GM12872 (cell line): ENCODE results near the gene LDLRAD3.
A peak's percentile ranks its signal among the peaks of the same experiment; 100 is the strongest.

Experiments
- TF ChIP-seq, protein P1 (sequence below): IDR thresholded peaks from 3 replicates; pipeline ENCODE4 v1.5.1; 2011; ENCODE audit warnings: low read depth, mild to moderate bottlenecking, low read length, moderate library complexity; ENCODE audit not compliant: insufficient read depth

Gene LDLRAD3

DNA sequence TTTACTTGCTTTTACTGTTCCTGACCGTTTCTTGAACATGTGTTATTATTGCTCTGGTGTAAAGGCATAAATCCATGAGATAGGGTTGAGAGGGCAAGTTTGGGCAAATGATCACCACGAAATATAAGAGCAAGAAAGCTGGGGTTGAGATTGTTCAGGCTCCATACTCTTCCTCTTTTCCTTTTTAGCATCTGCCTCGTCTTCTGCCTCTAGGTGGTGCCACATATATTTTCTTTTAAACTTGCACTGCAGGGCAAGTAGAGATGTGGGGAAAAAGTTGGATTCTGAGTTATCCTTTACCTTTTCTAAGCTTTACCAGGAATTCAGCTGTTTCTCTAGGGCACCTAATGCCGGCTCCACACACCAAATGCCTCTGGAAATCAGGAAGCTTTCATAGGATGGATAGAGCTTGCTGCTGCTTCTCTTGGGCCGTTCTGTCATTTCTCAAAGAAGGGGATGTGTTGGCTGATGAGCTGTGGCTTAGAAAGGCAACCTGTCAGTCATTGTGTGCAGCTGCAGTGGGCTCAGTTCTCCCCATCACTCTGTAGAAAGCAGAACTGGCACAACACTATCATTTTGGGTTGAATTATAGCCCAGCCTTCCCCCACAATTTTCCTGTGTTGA, 98.2 kb downstream of the LDLRAD3 start:
- TF ChIP-seq, protein P1, sequence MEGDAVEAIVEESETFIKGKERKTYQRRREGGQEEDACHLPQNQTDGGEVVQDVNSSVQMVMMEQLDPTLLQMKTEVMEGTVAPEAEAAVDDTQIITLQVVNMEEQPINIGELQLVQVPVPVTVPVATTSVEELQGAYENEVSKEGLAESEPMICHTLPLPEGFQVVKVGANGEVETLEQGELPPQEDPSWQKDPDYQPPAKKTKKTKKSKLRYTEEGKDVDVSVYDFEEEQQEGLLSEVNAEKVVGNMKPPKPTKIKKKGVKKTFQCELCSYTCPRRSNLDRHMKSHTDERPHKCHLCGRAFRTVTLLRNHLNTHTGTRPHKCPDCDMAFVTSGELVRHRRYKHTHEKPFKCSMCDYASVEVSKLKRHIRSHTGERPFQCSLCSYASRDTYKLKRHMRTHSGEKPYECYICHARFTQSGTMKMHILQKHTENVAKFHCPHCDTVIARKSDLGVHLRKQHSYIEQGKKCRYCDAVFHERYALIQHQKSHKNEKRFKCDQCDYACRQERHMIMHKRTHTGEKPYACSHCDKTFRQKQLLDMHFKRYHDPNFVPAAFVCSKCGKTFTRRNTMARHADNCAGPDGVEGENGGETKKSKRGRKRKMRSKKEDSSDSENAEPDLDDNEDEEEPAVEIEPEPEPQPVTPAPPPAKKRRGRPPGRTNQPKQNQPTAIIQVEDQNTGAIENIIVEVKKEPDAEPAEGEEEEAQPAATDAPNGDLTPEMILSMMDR: peak; percentile 46

DNA sequence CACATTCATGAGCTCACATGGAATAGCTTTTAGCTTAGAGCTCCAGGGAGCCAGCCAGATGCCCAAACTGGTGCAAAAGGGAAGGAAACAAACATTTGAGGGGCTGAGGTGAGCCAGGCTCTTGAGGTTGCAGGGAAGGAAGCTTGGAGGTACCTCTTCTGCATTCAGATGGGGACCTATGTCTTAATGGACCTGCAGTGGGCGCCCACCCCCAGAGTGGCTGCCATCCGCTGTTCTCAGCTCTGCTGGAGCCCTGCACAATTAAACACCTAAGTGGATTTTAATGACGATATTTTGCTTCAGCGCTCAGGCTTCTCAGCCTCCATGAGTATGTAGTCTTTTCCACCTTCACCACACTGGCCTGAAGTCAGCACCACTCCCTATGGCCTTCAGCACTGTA, 100.8 kb downstream of the LDLRAD3 start:
- TF ChIP-seq, protein P1: no peak

DNA sequence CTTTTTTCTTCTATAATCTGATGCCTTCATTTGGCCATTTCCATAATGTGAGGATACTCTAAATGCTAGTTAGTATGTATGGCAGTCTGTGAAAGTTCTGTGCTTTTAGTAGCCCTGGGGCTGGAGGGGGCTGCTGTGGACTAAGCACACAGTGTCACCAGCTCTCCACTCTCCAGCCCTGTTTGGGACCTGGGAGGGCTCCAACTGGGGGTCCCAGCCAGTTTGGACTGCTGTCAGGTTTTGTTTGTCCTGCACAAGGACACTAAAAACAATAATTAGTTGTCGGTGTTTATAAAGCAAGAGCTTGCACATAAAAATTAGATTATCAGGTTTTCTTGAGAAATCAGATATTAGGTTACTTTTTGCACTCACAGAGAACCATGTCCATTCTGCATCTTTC, 103.1 kb downstream of the LDLRAD3 start:
- TF ChIP-seq, protein P1: no peak

DNA sequence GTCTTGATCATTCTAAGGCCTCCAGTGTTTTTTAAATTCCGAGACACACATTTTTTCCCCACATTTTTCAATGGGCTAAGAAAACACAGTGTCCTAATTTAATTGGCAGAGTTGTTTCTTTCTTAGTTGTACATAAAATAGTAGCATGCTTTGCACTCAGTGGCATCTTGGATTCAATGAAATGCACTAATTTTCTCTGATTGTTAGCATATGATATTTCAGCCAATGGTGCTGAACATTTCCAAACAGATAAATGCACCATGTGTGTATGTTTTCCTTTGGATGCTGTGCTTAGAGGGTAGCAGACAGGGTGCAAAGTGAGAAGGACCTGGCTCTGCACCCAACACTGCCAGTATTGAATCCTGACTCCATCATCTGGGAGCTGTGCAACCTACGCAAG, 103.5 kb downstream of the LDLRAD3 start:
- TF ChIP-seq, protein P1: no peak

DNA sequence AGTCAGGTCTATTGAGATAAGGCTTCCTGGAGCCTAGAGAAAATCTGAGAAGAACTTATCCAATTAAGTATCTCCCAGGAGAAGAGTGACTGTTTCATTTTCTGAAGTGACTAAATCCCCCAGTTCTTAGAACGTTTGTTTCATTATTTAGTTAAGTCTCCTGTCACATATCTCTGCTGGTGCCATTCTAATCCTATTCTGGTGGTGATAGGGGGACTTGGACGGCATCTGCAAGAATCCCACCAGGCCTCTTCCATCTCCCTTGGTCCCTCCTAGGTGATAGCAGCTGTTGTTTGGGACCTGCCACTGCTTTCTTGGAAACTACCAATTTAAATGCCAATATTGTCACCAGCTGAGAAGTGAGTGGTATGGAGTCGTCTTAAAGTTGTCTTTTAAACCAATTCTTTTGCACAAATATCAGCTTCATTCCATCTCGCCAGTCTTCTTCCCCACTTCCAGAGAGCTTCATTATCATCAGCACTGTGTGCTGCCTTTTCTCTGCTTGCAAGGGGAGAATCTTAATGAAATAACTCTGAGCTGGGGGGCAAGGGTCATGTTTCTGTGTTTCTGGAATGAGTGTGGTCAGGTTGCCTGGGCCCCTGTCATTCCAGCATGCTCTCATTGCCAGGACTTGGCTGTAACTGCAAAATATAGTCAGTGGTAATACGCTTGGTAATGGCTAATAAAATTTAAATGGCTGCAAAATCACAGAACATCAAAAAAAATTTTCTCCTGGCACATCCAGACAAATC, 104.8 kb downstream of the LDLRAD3 start:
- TF ChIP-seq, protein P1: no peak

DNA sequence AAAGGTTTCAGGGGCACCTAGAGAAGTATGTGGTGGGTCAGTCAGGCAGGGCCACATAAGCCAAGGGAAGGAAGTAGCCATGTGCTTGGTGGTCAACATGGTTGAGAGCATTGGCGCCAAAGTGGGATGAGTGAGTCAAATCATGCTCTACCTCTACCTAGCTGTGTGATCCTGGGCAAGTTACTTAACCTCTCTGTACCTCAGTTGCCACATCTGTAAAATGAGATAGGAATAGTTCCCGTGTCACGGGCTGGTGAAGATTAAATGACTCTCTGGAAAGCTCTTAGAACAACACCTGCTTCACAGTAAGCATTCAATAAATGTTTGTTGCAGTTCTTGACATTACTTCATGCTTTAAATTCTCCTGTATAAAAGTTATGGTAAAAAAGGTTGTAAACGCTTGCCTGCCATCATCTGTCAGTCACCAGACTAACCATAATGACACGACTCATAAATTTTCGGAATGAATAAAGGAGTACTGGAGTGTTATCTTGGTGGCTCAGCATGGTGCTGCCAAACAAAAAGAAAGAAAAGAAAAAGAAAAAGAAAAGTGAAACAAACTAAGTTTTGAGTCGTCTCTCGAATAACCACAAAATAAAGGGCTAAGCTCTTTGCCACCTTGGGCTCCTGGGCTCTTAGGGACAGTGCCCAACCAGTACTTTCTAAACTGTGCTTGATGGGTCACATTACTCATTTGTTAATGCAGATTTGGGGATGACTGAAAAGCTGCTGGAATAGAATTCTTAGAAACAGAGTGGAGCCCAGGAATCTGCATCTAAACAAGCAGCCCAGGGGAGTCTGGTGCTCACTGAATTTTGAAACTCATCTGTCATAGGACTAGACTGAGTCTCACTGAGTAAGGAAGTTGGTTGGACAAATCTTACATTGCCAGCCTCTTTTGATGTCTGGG, 107.6 kb downstream of the LDLRAD3 start:
- TF ChIP-seq, protein P1: no peak

DNA sequence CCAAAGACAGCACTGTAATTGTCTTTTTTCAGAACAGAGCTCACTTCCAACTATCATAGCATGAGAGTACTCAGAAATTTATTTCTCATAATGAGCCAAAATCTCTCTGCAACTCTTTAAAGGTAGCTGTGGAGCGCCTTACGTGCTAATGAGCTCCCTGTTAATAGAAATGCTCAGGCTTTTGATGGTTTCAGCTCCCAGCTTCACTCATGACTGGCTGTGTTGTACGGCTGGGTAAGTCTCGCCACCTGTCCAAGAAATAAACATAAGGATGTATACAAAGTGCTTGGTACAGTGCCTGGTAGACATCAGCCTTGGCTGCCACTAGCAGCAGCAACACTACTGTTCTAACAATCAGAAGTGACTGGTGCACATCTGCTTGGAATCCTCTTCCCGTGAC, 109.4 kb downstream of the LDLRAD3 start:
- TF ChIP-seq, protein P1: no peak
